Peyer's patch (tissue), 4 donors: ENCODE measurements around the gene FGF12.

Source experiments
- CTCF ChIP-seq, 6 experiments: fragments of 450-650 bp in 4 of 6; fragments of 200-600 bp in 2 of 6; sonication (generic) in 1 of 6; IDR thresholded peaks; one replicate each; pipeline ENCODE4 v1.5.1; 2017 to 2019; ENCODE audit warnings: antibody characterized with exemption in 6 of 6, mild to moderate bottlenecking in 3 of 6, moderate library complexity in 1 of 6
- POLR2A ChIP-seq, 2 donors: fragments of 450-650 bp; IDR thresholded peaks; one replicate each; pipeline ENCODE4 v1.5.1; 2017; ENCODE audit warnings: antibody characterized with exemption in 2 of 2, mild to moderate bottlenecking in 2 of 2, moderate library complexity in 2 of 2

- TF ChIP-seq CTCF (IDR thresholded peaks at IDR 0.05) = no peak
- no peak for TF ChIP-seq POLR2A (IDR thresholded peaks at IDR 0.05)
Measured at GRCh38 chr3:192352142-192352541, 375.2 kb downstream of the FGF12 start.
